ENCODE results near the gene TCF3. TPM values are rescaled to one million over a fixed set of nuclear protein-coding genes. Genes with fewer than 3 reads are reported as not detected.

Gene TCF3
- total and polyA plus RNA-seq, 12 donors, result 8.5 to 96.0 (median 42.0) TPM

- Histone ChIP-seq H3K4me3 (no peak overlapping the region), H3K27ac (no peak overlapping the region), H3K36me3 (replicated peaks in 1 of 2) (peaks cover 0 to 37% of the 10 kb centered on the region in 2 donors), H3K9me3 (replicated peaks in 1 of 3) (no peaks in the 10 kb centered on the region), H3K27me3 (no peaks in the 10 kb centered on the region), H3K4me1 (replicated peaks in 1 of 2) (no peaks in the 10 kb centered on the region)
- TF ChIP-seq POLR2A (IDR thresholded peaks at IDR 0.05) (no peak), CTCF (IDR thresholded peaks at IDR 0.05) (no peak)
- intact Hi-C loops (cut with DNase I), result no loop called here
- 93 to 95% (median 94%) methylated on average over 35 to 39 of the region's 39 CpGs for WGBS, 4 donors
- DNase-seq, result no peak
Measured at GRCh38 chr19:1612114-1613086, 40.0 kb downstream of the TCF3 start.

GRCh38 chr19:1611353-1611752 is 41.1 kb downstream of the TCF3 start:
- intact Hi-C loops (cut with DNase I), result no loop called here
- 93 to 95% (median 94%) methylated on average over 15 of the region's 15 CpGs for WGBS, 4 donors
- no peaks in the 10 kb centered on the region for H3K9me3 ChIP-seq (replicated peaks in 1 of 3)
- DNase-seq, result no peak
- TF ChIP-seq POLR2A (IDR thresholded peaks at IDR 0.05) (no peak), CTCF (IDR thresholded peaks at IDR 0.05) (no peak)
- H3K27me3 ChIP-seq, result no peaks in the 10 kb centered on the region
- H3K4me1 ChIP-seq (replicated peaks in 1 of 2), result peaks cover 2 to 3% of the 10 kb centered on the region in 2 donors
- no peak overlapping the region for H3K4me3 ChIP-seq
- H3K27ac ChIP-seq, result no peak overlapping the region
- H3K36me3 ChIP-seq (replicated peaks in 1 of 2), result peaks cover 0 to 37% of the 10 kb centered on the region in 2 donors

- TF ChIP-seq CTCF (IDR thresholded peaks at IDR 0.05), result no peak
- TF ChIP-seq POLR2A (IDR thresholded peaks at IDR 0.05), result no peak
- peaks cover 0 to 36% of the 10 kb centered on the region in 2 donors for H3K36me3 ChIP-seq (replicated peaks in 1 of 2)
- intact Hi-C loops (cut with DNase I), result no loop called here
- 79 to 88% (median 80%) methylated on average over 8 to 11 of the region's 11 CpGs for WGBS, 4 donors
- H3K4me3 ChIP-seq, result no peak overlapping the region
- H3K4me1 ChIP-seq (replicated peaks in 1 of 2), result peaks cover 7% of the 10 kb centered on the region in 2 donors
- no peaks in the 10 kb centered on the region for H3K9me3 ChIP-seq (replicated peaks in 1 of 3)
- no peak for DNase-seq
- H3K27me3 ChIP-seq, result no peaks in the 10 kb centered on the region
- no peak overlapping the region for H3K27ac ChIP-seq
Measured at GRCh38 chr19:1610579-1610978, 41.8 kb downstream of the TCF3 start.

- no peak for TF ChIP-seq POLR2A (IDR thresholded peaks at IDR 0.05)
- no peak for TF ChIP-seq CTCF (IDR thresholded peaks at IDR 0.05)
- Histone ChIP-seq H3K4me1 (replicated peaks in 1 of 2) (peaks cover 7% of the 10 kb centered on the region in 2 donors), H3K27ac (no peak overlapping the region), H3K9me3 (replicated peaks in 1 of 3) (no peaks in the 10 kb centered on the region), H3K36me3 (replicated peaks in 1 of 2) (peaks cover 0 to 29% of the 10 kb centered on the region in 2 donors), H3K27me3 (no peaks in the 10 kb centered on the region), H3K4me3 (no peak overlapping the region)
- DNase-seq, result no peak
- 82 to 91% (median 85%) methylated on average over 6 to 16 of the region's 16 CpGs for WGBS, 4 donors
- intact Hi-C loops (cut with DNase I), result loop anchor here (5.0 kb wide), 1 partner anchor 42 kb away; the partner anchor contains the start of gene TCF3 (in 2 of the 2)
Measured at GRCh38 chr19:1609680-1610474, 42.5 kb downstream of the TCF3 start.

All from adrenal gland (tissue), 12 donors.